ENCODE data around the gene SYNE1.

The SYNE1 gene

GRCh38 chr6:152609125-152609670, 28.0 kb downstream of the SYNE1 start:
- DNase-seq = no peak

GRCh38 chr6:152605941-152606340, 31.2 kb downstream of the SYNE1 start:
- no peak for DNase-seq

GRCh38 chr6:152605342-152605741, 31.8 kb downstream of the SYNE1 start:
- no peak for DNase-seq

- DNase-seq = no peak
Measured at GRCh38 chr6:152603911-152604310, 33.3 kb downstream of the SYNE1 start.

- DNase-seq = no peak
Measured at GRCh38 chr6:152600022-152600421, 37.1 kb downstream of the SYNE1 start.

GRCh38 chr6:152598901-152599537, 38.1 kb downstream of the SYNE1 start:
- no peak for DNase-seq

GRCh38 chr6:152598421-152598820, 38.7 kb downstream of the SYNE1 start:
- no peak for DNase-seq

GRCh38 chr6:152596726-152597125, 40.4 kb downstream of the SYNE1 start:
- DNase-seq = no peak

- no peak for DNase-seq
Measured at GRCh38 chr6:152595499-152595898, 41.7 kb downstream of the SYNE1 start.

GRCh38 chr6:152594701-152595100, 42.5 kb downstream of the SYNE1 start:
- no peak for DNase-seq

GRCh38 chr6:152588456-152588855, 48.7 kb downstream of the SYNE1 start:
- no peak for DNase-seq

- DNase-seq = no peak
Measured at GRCh38 chr6:152587473-152587872, 49.7 kb downstream of the SYNE1 start.

GRCh38 chr6:152585236-152585635, 51.9 kb downstream of the SYNE1 start:
- no peak for DNase-seq

- no peak for DNase-seq
Measured at GRCh38 chr6:152583888-152584287, 53.3 kb downstream of the SYNE1 start.

GRCh38 chr6:152576525-152576924, 60.6 kb downstream of the SYNE1 start:
- DNase-seq = no peak

- no peak for DNase-seq
Measured at GRCh38 chr6:152575621-152576150, 61.5 kb downstream of the SYNE1 start.

- DNase-seq = no peak
Measured at GRCh38 chr6:152575161-152575560, 62.0 kb downstream of the SYNE1 start.

- DNase-seq = no peak
Measured at GRCh38 chr6:152573762-152574161, 63.4 kb downstream of the SYNE1 start.

GRCh38 chr6:152572338-152573088, 64.6 kb downstream of the SYNE1 start:
- no peak for DNase-seq

- no peak for DNase-seq
Measured at GRCh38 chr6:152571943-152572337, 65.2 kb downstream of the SYNE1 start.

GRCh38 chr6:152571089-152571488, 66.1 kb downstream of the SYNE1 start:
- DNase-seq = no peak

- DNase-seq = no peak
Measured at GRCh38 chr6:152566103-152566875, 70.9 kb downstream of the SYNE1 start.

GRCh38 chr6:152563177-152563576, 74.0 kb downstream of the SYNE1 start:
- no peak for DNase-seq

All from stimulated activated CD4-positive, alpha-beta T cell treated with anti-CD3 and anti-CD28 coated beads, Interleukin-2, amount 100 ng/mL, for 48 hours (primary cell).